Measurements from ENCODE around the gene MKKS. TPM values are rescaled to one million over a fixed set of nuclear protein-coding genes. Genes with fewer than 3 reads are reported as not detected.

The MKKS gene
- total RNA-seq, 1 experiment from 2014 or later: 10.6 TPM

DNA sequence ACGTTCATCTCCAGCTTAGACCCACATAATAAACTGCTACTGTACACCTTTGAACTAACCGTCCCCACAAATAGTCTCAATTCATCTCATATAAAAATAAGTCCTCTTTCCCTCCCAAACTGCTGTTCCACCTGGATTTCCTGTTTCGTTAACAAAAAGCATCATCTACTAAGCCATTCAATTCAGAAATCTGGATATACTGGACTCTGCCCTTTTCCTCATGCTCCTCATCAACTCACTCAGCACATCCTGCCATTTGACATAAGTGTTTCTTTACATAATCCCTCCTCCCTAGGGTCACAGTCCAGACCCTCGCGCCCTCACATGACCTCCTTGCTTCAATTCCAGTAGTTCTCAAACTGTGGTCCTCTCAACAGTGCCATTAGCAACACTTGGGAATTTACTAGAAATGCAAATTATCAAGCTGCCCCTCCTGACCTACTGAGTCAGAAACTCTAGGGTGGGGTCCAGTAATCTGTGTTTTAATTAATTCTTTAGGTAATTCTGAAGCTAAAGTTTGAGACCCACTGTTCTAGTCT lies 4.5 kb downstream of the MKKS start:
- no peak for DNase-seq
- peaks cover 3% of the 10 kb centered on the region; the same call in 1 of the 2 replicates for H3K4me1 ChIP-seq (ENCODE audit: insufficient read depth, low read length)

More for the DNA sequence above, 4.5 kb downstream of the MKKS start:
- Histone ChIP-seq H4K91ac (ENCODE audit: insufficient read length, low read depth, low read length) (no peak overlapping the region), H2AFZ (ENCODE audit: low read length) (no peak overlapping the region), H3K79me2 (ENCODE audit: insufficient read depth, low read length) (peaks cover 8% of the 10 kb centered on the region; the same call in 1 of the 2 replicates), H3K4me2 (ENCODE audit: insufficient read depth, insufficient read length, low read length) (no peak overlapping the region), H2BK120ac (ENCODE audit: low read depth, low read length, poor library complexity, severe bottlenecking) (no peak overlapping the region), H2BK20ac (ENCODE audit: low read depth, low read length, poor library complexity, severe bottlenecking) (no peak overlapping the region), H3T11ph (ENCODE audit: low read length) (no peak overlapping the region), H4K5ac (ENCODE audit: insufficient read length, low read depth, low read length) (no peak overlapping the region), H2BK15ac (ENCODE audit: low read depth, low read length) (no peak overlapping the region), H3K18ac (ENCODE audit: insufficient read length, low read depth, low read length) (no peak overlapping the region), H3K79me1 (ENCODE audit: insufficient read depth, low read depth, low read length, poor library complexity, severe bottlenecking) (peaks cover 13% of the 10 kb centered on the region), H3K14ac (ENCODE audit: insufficient read depth, low read length) (no peak overlapping the region), H2AK5ac (ENCODE audit: insufficient read length, low read length) (no peak overlapping the region), H2BK12ac (ENCODE audit: insufficient read length, low read depth, low read length) (no peak overlapping the region), H3K23ac (ENCODE audit: insufficient read length, low read depth, low read length) (no peak overlapping the region), H3K4ac (ENCODE audit: low read depth, low read length) (no peak overlapping the region), H3K23me2 (ENCODE audit: insufficient read length, low read depth, low read length, poor library complexity, severe bottlenecking) (peaks cover 4% of the 10 kb centered on the region), H2BK5ac (ENCODE audit: insufficient read length, low read length) (no peak overlapping the region), H3K27me3 (ENCODE audit: insufficient read depth, low read length) (no peaks in the 10 kb centered on the region), H4K8ac (replicated peaks; ENCODE audit: insufficient read length, low read depth, low read length) (no peak overlapping the region), H3K56ac (ENCODE audit: insufficient read length, low read depth, low read length) (no peak overlapping the region), H3K9me3 (ENCODE audit: control insufficient read depth, low read depth, low read length) (no peaks in the 10 kb centered on the region), H3K9ac (ENCODE audit: extremely low read depth, insufficient read length, low read length) (no peak overlapping the region), H4K20me1 (ENCODE audit: control insufficient read depth, insufficient read depth, insufficient read length) (no peaks in the 10 kb centered on the region), H3K27ac (ENCODE audit: insufficient read length, low read depth, low read length) (no peak overlapping the region)
- no peaks in the 10 kb centered on the region for H3K27me3 Mint-ChIP-seq (ENCODE audit: low read depth)
- H3K4me1 Mint-ChIP-seq: peaks cover 38 to 40% of the 10 kb centered on the region in 2 experiments
- TF ChIP-seq, protein P1, sequence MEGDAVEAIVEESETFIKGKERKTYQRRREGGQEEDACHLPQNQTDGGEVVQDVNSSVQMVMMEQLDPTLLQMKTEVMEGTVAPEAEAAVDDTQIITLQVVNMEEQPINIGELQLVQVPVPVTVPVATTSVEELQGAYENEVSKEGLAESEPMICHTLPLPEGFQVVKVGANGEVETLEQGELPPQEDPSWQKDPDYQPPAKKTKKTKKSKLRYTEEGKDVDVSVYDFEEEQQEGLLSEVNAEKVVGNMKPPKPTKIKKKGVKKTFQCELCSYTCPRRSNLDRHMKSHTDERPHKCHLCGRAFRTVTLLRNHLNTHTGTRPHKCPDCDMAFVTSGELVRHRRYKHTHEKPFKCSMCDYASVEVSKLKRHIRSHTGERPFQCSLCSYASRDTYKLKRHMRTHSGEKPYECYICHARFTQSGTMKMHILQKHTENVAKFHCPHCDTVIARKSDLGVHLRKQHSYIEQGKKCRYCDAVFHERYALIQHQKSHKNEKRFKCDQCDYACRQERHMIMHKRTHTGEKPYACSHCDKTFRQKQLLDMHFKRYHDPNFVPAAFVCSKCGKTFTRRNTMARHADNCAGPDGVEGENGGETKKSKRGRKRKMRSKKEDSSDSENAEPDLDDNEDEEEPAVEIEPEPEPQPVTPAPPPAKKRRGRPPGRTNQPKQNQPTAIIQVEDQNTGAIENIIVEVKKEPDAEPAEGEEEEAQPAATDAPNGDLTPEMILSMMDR (conservative IDR thresholded peaks at IDR 0.05): no peak
- no CpG with 5 or more reads among the region's 5 CpGs for WGBS (ENCODE audit: extremely low coverage, insufficient read length, low lambda C conversion rate)
- H3K27ac Mint-ChIP-seq: peak overlapping the region in 2 of 3 experiments; percentile 3; a peak in 4 of 7 replicates
- no peaks in the 10 kb centered on the region for H3K9me3 Mint-ChIP-seq
- no peak overlapping the region for H3K4me3 Mint-ChIP-seq
- H3K36me3 Mint-ChIP-seq (ENCODE audit: insufficient read depth in 1 of 3, low read depth in 3 of 3): peaks cover 8 to 10% (median 10%) of the 10 kb centered on the region in 3 experiments; a peak in 6 of 7 replicates
